ENCODE measurements around the gene IBTK. TPM values are rescaled to one million over a fixed set of nuclear protein-coding genes. Genes with fewer than 3 reads are reported as not detected.
A peak's percentile ranks its signal among the peaks of the same experiment; 100 is the strongest.
"Not testable (repeated sequence)": the region's sequence is repeated elsewhere in the genome, so short reads cannot be mapped to it uniquely, and the experiment has no call there.

Gene IBTK
- total RNA-seq, 2 experiments from 2014 or later, result 33.7 to 34.7 TPM

GRCh38 chr6:82260997-82261732 is 13.6 kb upstream of the IBTK start:
- Mint-ChIP-seq H3K27ac (no peak overlapping the region), H3K4me1 (no peaks in the 10 kb centered on the region), H3K4me3 (no peak overlapping the region), H3K36me3 (ENCODE audit: low read depth) (no peaks in the 10 kb centered on the region), H3K27me3 (peaks cover 2% of the 10 kb centered on the region), H3K9me3 (no peaks in the 10 kb centered on the region)
- ChIA-PET POLR2A (no interaction called here), CTCF (interaction anchor here (0.7 to 1.8 kb wide), 2 partner anchors 10 to 776 kb away, joined by 4 to 14 read pairs; no protein-coding TSS in a partner anchor)
- no peak for DNase-seq

- Mint-ChIP-seq H3K27ac (no peak overlapping the region), H3K27me3 (peaks cover 2% of the 10 kb centered on the region), H3K36me3 (ENCODE audit: low read depth) (no peaks in the 10 kb centered on the region), H3K9me3 (no peaks in the 10 kb centered on the region), H3K4me3 (no peak overlapping the region), H3K4me1 (no peaks in the 10 kb centered on the region)
- ChIA-PET CTCF (interaction anchor here (1.1 kb wide), 1 partner anchor 11 kb away, joined by 3 read pairs; no protein-coding TSS in a partner anchor), POLR2A (no interaction called here)
- no peak for DNase-seq
Observed at GRCh38 chr6:82259389-82259788, 11.8 kb upstream of the IBTK start.

DNA sequence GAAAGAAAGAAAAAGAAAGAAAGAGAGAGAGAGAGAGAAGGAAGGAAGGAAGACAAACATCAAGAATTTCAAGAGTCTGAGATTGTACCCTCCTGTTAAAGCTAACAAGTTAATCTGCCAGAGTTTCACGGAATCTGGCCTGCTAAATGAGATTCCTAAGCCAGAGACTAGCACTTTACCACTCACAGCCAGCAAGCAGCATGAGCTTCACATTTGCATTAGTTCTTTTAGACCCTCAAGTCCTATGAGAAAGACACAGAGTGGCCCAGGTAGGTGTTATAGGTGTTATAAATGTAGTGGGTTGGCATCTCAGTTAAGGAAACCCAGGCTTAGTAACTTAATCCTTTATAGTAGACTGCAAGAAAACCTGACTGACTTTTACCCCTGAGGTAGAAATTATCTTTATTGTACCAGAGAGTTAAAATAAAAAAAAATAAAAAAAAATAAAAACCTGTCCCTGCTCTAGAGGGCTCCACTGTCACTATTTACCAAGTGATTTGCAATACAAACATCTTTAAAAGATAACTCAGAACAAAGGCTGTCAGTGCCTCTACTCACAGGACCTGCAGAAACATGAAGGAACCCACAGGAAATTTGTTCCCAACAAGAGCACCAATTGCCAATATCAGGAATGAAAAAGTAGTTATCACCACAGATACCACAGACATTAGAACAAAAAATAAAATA is 9.7 kb upstream of the IBTK start:
- Mint-ChIP-seq H3K36me3 (ENCODE audit: low read depth) (no peaks in the 10 kb centered on the region), H3K9me3 (no peaks in the 10 kb centered on the region), H3K27me3 (peaks cover 2% of the 10 kb centered on the region), H3K27ac (no peak overlapping the region), H3K4me3 (no peak overlapping the region), H3K4me1 (no peaks in the 10 kb centered on the region)
- DNase-seq, result no peak
- ChIA-PET CTCF (interaction anchor here (1.2 kb wide), 1 partner anchor 810 kb away, joined by 4 read pairs; the partner anchor contains the start of gene DOP1A), POLR2A (no interaction called here)

DNA sequence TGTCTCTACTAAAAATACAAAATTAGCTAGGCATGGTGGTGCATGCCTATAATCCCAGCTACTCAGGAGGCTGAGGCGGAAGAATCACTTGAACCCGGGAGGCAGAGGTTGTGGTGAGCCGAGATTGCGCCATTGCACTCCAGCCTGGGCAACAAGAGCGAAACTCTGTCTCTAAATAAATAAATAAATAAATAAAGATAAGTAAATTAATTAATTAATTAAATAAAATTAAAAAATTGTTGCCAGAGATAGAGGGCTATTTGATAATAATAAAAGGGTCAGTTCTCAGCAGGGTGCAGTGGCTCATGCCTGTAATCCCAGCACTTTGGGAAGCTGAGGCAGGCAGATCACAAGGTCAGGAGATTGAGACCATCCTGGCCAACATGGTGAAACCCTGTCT is 7.2 kb upstream of the IBTK start:
- POLR2A ChIA-PET, H3K4me3 Mint-ChIP-seq: not testable (repeated sequence)

GRCh38 chr6:82251942-82252341 is 4.4 kb upstream of the IBTK start:
- Mint-ChIP-seq H3K27me3 (no peaks in the 10 kb centered on the region), H3K4me3 (no peak overlapping the region), H3K4me1 (peaks cover 8% of the 10 kb centered on the region), H3K36me3 (ENCODE audit: low read depth) (peaks cover 2% of the 10 kb centered on the region), H3K9me3 (no peaks in the 10 kb centered on the region), H3K27ac (no peak overlapping the region)
- ChIA-PET POLR2A (no interaction called here), CTCF (interaction anchor here (1.0 to 2.2 kb wide), 6 partner anchors 19 to 941 kb away, joined by 3 to 10 read pairs (median 3); partner anchors contain the start of genes DOP1A, PGM3 and RWDD2A)
- no peak for DNase-seq

More for the DNA sequence above, 7.2 kb upstream of the IBTK start:
- not testable (repeated sequence) for H3K4me1 Mint-ChIP-seq; H3K27ac Mint-ChIP-seq; H3K36me3 Mint-ChIP-seq (ENCODE audit: low read depth); DNase-seq; H3K27me3 Mint-ChIP-seq; H3K9me3 Mint-ChIP-seq
- CTCF ChIA-PET, result interaction anchor here (0.5 to 1.5 kb wide), 3 partner anchors 363 to 813 kb away, joined by 3 to 5 read pairs (median 5); partner anchors contain the start of genes DOP1A and UBE3D

GRCh38 chr6:82249381-82250253 is 2.1 kb upstream of the IBTK start:
- no peak for DNase-seq
- no peak overlapping the region for H3K27ac Mint-ChIP-seq
- H3K27me3 Mint-ChIP-seq, result no peaks in the 10 kb centered on the region
- H3K36me3 Mint-ChIP-seq (ENCODE audit: low read depth), result peaks cover 13% of the 10 kb centered on the region
- H3K4me1 Mint-ChIP-seq, result peaks cover 27% of the 10 kb centered on the region
- H3K4me3 Mint-ChIP-seq, result no peak overlapping the region
- ChIA-PET CTCF (interaction anchor here (1.7 to 3.7 kb wide), 3 partner anchors 21 to 817 kb away, joined by 8 to 33 read pairs (median 8); partner anchors contain the start of genes DOP1A and UBE3D), POLR2A (interaction anchor here (1.6 kb wide), 1 partner anchor 818 kb away, joined by 9 read pairs; the partner anchor contains the start of gene DOP1A)
- H3K9me3 Mint-ChIP-seq, result no peaks in the 10 kb centered on the region

GRCh38 chr6:82248273-82248735 is 760 bp upstream of the IBTK start:
- ChIA-PET POLR2A (interaction anchor here (0.9 to 3.0 kb wide), 7 partner anchors 12 to 945 kb away, joined by 3 to 15 read pairs (median 4); partner anchors contain the start of genes DOP1A, PGM3, RWDD2A and UBE3D), CTCF (interaction anchor here (1.6 to 3.7 kb wide), 4 partner anchors 17 to 818 kb away, joined by 4 to 33 read pairs (median 8); partner anchors contain the start of genes DOP1A and UBE3D)
- no peaks in the 10 kb centered on the region for H3K9me3 Mint-ChIP-seq
- H3K27me3 Mint-ChIP-seq, result no peaks in the 10 kb centered on the region
- H3K4me3 Mint-ChIP-seq, result peak overlapping the region; percentile 92
- peak overlapping the region; percentile 89 for H3K27ac Mint-ChIP-seq
- H3K4me1 Mint-ChIP-seq, result peaks cover 36% of the 10 kb centered on the region
- no peak for DNase-seq
- peaks cover 24% of the 10 kb centered on the region for H3K36me3 Mint-ChIP-seq (ENCODE audit: low read depth)

- no peak for DNase-seq
- ChIA-PET POLR2A (interaction anchor here (1.0 to 3.0 kb wide), 7 partner anchors 10 to 818 kb away, joined by 3 to 15 read pairs (median 4); partner anchors contain the start of gene UBE3D), CTCF (interaction anchor here (0.7 to 3.7 kb wide), 3 partner anchors 9 to 819 kb away, joined by 3 to 33 read pairs (median 4); partner anchors contain the start of genes DOP1A and UBE3D)
- H3K36me3 Mint-ChIP-seq (ENCODE audit: low read depth), result peaks cover 30% of the 10 kb centered on the region
- peaks cover 36% of the 10 kb centered on the region for H3K4me1 Mint-ChIP-seq
- H3K9me3 Mint-ChIP-seq, result no peaks in the 10 kb centered on the region
- peak overlapping the region; percentile 92 for H3K4me3 Mint-ChIP-seq
- H3K27me3 Mint-ChIP-seq, result no peaks in the 10 kb centered on the region
- peak overlapping the region; percentile 89 for H3K27ac Mint-ChIP-seq
Observed at GRCh38 chr6:82246802-82247504, 591 bp downstream of the IBTK start.

DNA sequence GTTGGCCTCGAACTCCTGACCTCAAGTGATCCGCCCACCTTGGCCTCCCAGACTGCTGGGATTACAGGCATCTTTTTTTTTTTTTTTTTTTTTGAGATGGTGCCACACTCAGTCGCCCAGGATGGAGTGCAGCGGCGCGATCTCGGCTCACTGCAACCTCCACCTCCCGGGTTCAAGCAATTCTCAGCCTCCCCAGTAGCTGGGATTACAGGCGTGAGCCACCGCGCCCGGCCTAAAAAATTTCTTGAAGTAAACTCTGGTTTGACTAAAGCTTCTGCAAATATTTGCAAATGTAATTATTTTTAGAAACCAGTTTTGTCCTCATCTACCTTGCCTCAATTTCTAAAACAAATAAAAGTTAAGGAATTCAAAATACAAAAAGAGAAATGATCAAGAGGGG is 1.2 kb downstream of the IBTK start:
- H3K4me3 Mint-ChIP-seq, result peak overlapping the region; percentile 92
- H3K9me3 Mint-ChIP-seq, result no peaks in the 10 kb centered on the region
- no peaks in the 10 kb centered on the region for H3K27me3 Mint-ChIP-seq
- H3K27ac Mint-ChIP-seq, result peak overlapping the region; percentile 89
- peaks cover 36% of the 10 kb centered on the region for H3K4me1 Mint-ChIP-seq
- no peak for DNase-seq
- peaks cover 34% of the 10 kb centered on the region for H3K36me3 Mint-ChIP-seq (ENCODE audit: low read depth)
- ChIA-PET CTCF (interaction anchor here (0.7 to 3.7 kb wide), 2 partner anchors 10 to 820 kb away, joined by 3 to 33 read pairs; partner anchors contain the start of genes DOP1A and UBE3D), POLR2A (interaction anchor here (1.0 to 3.0 kb wide), 6 partner anchors 13 to 819 kb away, joined by 3 to 15 read pairs (median 6); partner anchors contain the start of gene UBE3D)

DNA sequence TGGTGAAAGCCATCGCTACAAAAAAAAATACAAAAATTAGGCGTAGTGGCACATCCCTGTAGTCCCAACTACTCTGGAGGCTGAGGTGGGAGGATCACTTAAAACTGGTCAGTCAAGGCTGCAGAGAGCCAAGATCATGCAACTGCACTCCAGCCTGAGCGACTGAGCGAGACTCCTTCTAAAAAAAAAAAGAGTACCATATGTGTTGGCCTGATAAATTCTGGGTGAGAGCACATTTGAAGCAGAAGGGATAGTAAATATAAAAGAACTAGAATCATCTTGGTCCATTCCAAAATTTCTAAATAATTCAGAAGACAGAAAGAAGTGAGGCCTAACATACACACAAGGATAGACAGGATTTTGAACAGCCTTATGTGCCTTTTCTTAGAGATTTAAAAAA is 2.2 kb downstream of the IBTK start:
- peaks cover 42% of the 10 kb centered on the region for H3K4me1 Mint-ChIP-seq
- no peaks in the 10 kb centered on the region for H3K9me3 Mint-ChIP-seq
- POLR2A ChIA-PET, result no interaction called here
- H3K27me3 Mint-ChIP-seq, result no peaks in the 10 kb centered on the region
- no peak for DNase-seq
- no peak overlapping the region for H3K27ac Mint-ChIP-seq
- peaks cover 42% of the 10 kb centered on the region for H3K36me3 Mint-ChIP-seq (ENCODE audit: low read depth)
- peak overlapping the region; percentile 92 for H3K4me3 Mint-ChIP-seq
- CTCF ChIA-PET, result no interaction called here

- Mint-ChIP-seq H3K9me3 (no peaks in the 10 kb centered on the region), H3K4me1 (peaks cover 42% of the 10 kb centered on the region), H3K36me3 (ENCODE audit: low read depth) (peaks cover 51% of the 10 kb centered on the region), H3K27ac (no peak overlapping the region), H3K4me3 (no peak overlapping the region), H3K27me3 (no peaks in the 10 kb centered on the region)
- ChIA-PET POLR2A (no interaction called here), CTCF (no interaction called here)
- DNase-seq, result no peak
Observed at GRCh38 chr6:82243884-82244283, 3.7 kb downstream of the IBTK start.

All from activated CD4-positive, alpha-beta memory T cell treated with anti-CD3 and anti-CD28 coated beads, Interleukin-2, amount 10 ng/mL, durations not matched to agents 7 days and 5 days (primary cell).